PC-3 (cell line): ENCODE results near the gene COPZ1. TPM values are rescaled to one million over a fixed set of nuclear protein-coding genes. Genes with fewer than 3 reads are reported as not detected.
"Not testable (repeated sequence)": the region's sequence is repeated elsewhere in the genome, so short reads cannot be mapped to it uniquely, and the experiment has no call there.

Source experiments
- ATAC-seq: fragments of 200-7000 bp; cut with Tn5 transposase; 2 replicates; pipeline ENCODE4 v1.9.1; 2020; ENCODE audit warnings: mild to moderate bottlenecking, moderate library complexity
- BruUV-seq: library from RNA; stranded (reverse); fragments of 400-500 nt; replicated peaks from 2 replicates; lab custom pipeline; 2021; lab: Mats Ljungman, UMichigan
- CTCF ChIA-PET: fragments of 300-600 bp; sonication (Branson Sonifier 250); formaldehyde crosslinking; loops from one replicate; lab custom pipeline; 2022; ENCODE audit warnings: antibody characterized with exemption; lab: Charles Lee
- POLR2A ChIA-PET: fragments of 300-600 bp; sonication (Branson Sonifier 250); formaldehyde crosslinking; loops from one replicate; lab custom pipeline; 2022; ENCODE audit warnings: antibody characterized with exemption; ENCODE audit not compliant: unreplicated experiment; lab: Charles Lee
- DNase-seq: peaks from one replicate; pipeline ENCODE4 v3.0.0-alpha.2; 2015
- H2AFZ ChIP-seq: fragments of 300-600 bp; sonication (generic); 2 replicates; pipeline ENCODE4 v1.6.0; 2016; ENCODE audit warnings: antibody characterized with exemption, low read length
- H3F3A ChIP-seq: fragments of 300-600 bp; sonication (generic); one replicate; pipeline ENCODE4 v1.6.0; 2017; ENCODE audit warnings: antibody characterized with exemption, low read length, control low read depth, mild to moderate bottlenecking; ENCODE audit not compliant: unreplicated experiment
- H3K27ac ChIP-seq: fragments of 300-600 bp; sonication (generic); 2 replicates; pipeline ENCODE4 v1.5.1; 2016; ENCODE audit warnings: mild to moderate bottlenecking, low read length
- H3K27me3 ChIP-seq: fragments of 300-600 bp; sonication (generic); 2 replicates; pipeline ENCODE4 v1.6.1; 2016; ENCODE audit warnings: low read length, mixed read lengths
- H3K36me3 ChIP-seq: fragments of 300-600 bp; sonication (generic); 2 replicates; pipeline ENCODE4 v1.6.1; 2016; ENCODE audit warnings: low read depth, mixed run types, low read length, mixed read lengths
- H3K4me1 ChIP-seq: fragments of 300-600 bp; sonication (generic); 2 replicates; pipeline ENCODE4 v1.5.1; 2016; ENCODE audit warnings: low read length; ENCODE audit not compliant: insufficient read depth
- H3K4me2 ChIP-seq: fragments of 300-600 bp; sonication (generic); 2 replicates; pipeline ENCODE4 v1.6.0; 2016; ENCODE audit warnings: low read length
- H3K4me3 ChIP-seq: fragments of 300-600 bp; sonication (generic); 2 replicates; pipeline ENCODE4 v1.5.1; 2016; ENCODE audit warnings: mild to moderate bottlenecking, low read length, mixed read lengths
- H3K79me2 ChIP-seq: fragments of 300-600 bp; sonication (generic); 2 replicates; pipeline ENCODE4 v1.6.1; 2017; ENCODE audit warnings: low read length, mixed read lengths
- H3K9ac ChIP-seq: fragments of 300-600 bp; sonication (generic); 2 replicates; pipeline ENCODE4 v1.6.0; 2016; ENCODE audit warnings: mild to moderate bottlenecking, low read length
- H3K9me2 ChIP-seq: fragments of 300-600 bp; sonication (generic); replicated peaks from 2 replicates; pipeline ENCODE4 v1.6.1; 2016; ENCODE audit warnings: mixed run types, low read length, mixed read lengths
- H3K9me3 ChIP-seq: fragments of 300-600 bp; sonication (generic); 2 replicates; pipeline ENCODE4 v1.6.1; 2016; ENCODE audit warnings: low read length, mixed read lengths
- H4K20me1 ChIP-seq: fragments of 300-600 bp; sonication (generic); 2 replicates; pipeline ENCODE4 v1.6.1; 2016; ENCODE audit warnings: low read length, mixed read lengths
- CTCF ChIP-seq: fragments of 300-600 bp; sonication (generic); conservative IDR thresholded peaks from 2 replicates; pipeline ENCODE4 v1.5.1; 2017; ENCODE audit warnings: antibody characterized with exemption, low read depth, mild to moderate bottlenecking, low read length
- EZH2 ChIP-seq: fragments of 300-600 bp; sonication (generic); IDR thresholded peaks from one replicate; pipeline ENCODE4 v1.6.1; 2017; ENCODE audit warnings: antibody characterized with exemption, mild to moderate bottlenecking, low read length; ENCODE audit not compliant: unreplicated experiment
- EZH2phosphoT487 ChIP-seq: fragments of 300-600 bp; sonication (generic); IDR thresholded peaks from 2 replicates; pipeline ENCODE4 v1.6.1; 2018; ENCODE audit warnings: mild to moderate bottlenecking, antibody characterized with exemption, low read length, borderline replicate concordance
- intact Hi-C: fragments of 100-400 bp; cut with micrococcal nuclease; formaldehyde crosslinking; loops from 2 replicates; pipeline ENCODE4 v1.9.0; 2023
- total RNA-seq: library from RNA; depleted of rRNA; stranded (reverse); fragments of >200 nt; gene quantifications from 2 replicates; pipeline ENCODE4 v1.2.3, GENCODE V29; 2014

Gene COPZ1
- total RNA-seq, 1 experiment from 2014 or later: 121 TPM

- Histone ChIP-seq H3K36me3 (peaks cover 55% of the 10 kb centered on the region), H3K9me2 (no peaks in the 10 kb centered on the region), H3K27ac (peak within 1 kb of the TSS; percentile 87), H3K4me3 (peak within 1 kb of the TSS; percentile 88), H3F3A (peaks cover 7% of the 10 kb centered on the region), H3K9ac (peak within 1 kb of the TSS; percentile 99), H3K27me3 (no peaks in the 10 kb centered on the region), H2AFZ (peak within 1 kb of the TSS; percentile 79), H3K79me2 (peaks cover 86% of the 10 kb centered on the region), H3K4me1 (peaks cover 31% of the 10 kb centered on the region), H4K20me1 (peaks cover 38% of the 10 kb centered on the region), H3K4me2 (peak within 1 kb of the TSS; percentile 91), H3K9me3 (no peaks in the 10 kb centered on the region)
- peak; percentile 86 for ATAC-seq
- no peak for TF ChIP-seq EZH2phosphoT487
- TF ChIP-seq CTCF: no peak
- no peak for TF ChIP-seq EZH2
- intact Hi-C loops: loop anchor here (1.0 kb wide), 2 partner anchors 44 to 79 kb away; no protein-coding TSS in a partner anchor
- no TSS peak for BruUV-seq
- DNase-seq: peak; percentile 99
- CTCF ChIA-PET: interaction anchor here (0.6 to 1.8 kb wide), 2 partner anchors 28 to 45 kb away, joined by 6 to 7 read pairs; partner anchors contain the start of gene COPZ1
- POLR2A ChIA-PET: interaction anchor here (0.5 to 1.9 kb wide), 4 partner anchors 22 to 263 kb away, joined by 3 to 40 read pairs (median 4); partner anchors contain the start of gene COPZ1
Observed at GRCh38 chr12:54279632-54280467, 45.1 kb upstream of the COPZ1 start, which contains the start of gene CBX5. TSS of gene CBX5 (minus strand) at chr12:54280122. CDS start at chr12:54257650, 22,472 bp downstream.

- H3K36me3 ChIP-seq: peaks cover 61% of the 10 kb centered on the region
- intact Hi-C loops: loop anchor here (1.0 kb wide), 2 partner anchors 44 to 79 kb away; no protein-coding TSS in a partner anchor
- peaks cover 85% of the 10 kb centered on the region for H3K79me2 ChIP-seq
- H3K27ac ChIP-seq: peak within 1 kb of the TSS; percentile 87
- H3K27me3 ChIP-seq: no peaks in the 10 kb centered on the region
- peaks cover 31% of the 10 kb centered on the region for H3K4me1 ChIP-seq
- H3K9ac ChIP-seq: peak within 1 kb of the TSS; percentile 99
- H3K4me2 ChIP-seq: peak within 1 kb of the TSS; percentile 91
- DNase-seq (peak; percentile 99), ATAC-seq (peak; percentile 85)
- TF ChIP-seq EZH2: no peak
- no peak for TF ChIP-seq EZH2phosphoT487
- no peak for TF ChIP-seq CTCF
- ChIA-PET CTCF (interaction anchor here (0.8 to 1.8 kb wide), 2 partner anchors 29 to 44 kb away, joined by 4 to 7 read pairs; partner anchors contain the start of gene COPZ1), POLR2A (interaction anchor here (0.5 to 1.9 kb wide), 3 partner anchors 21 to 263 kb away, joined by 3 to 40 read pairs (median 4); partner anchors contain the start of gene COPZ1)
- peak within 1 kb of the TSS; percentile 88 for H3K4me3 ChIP-seq
- H3F3A ChIP-seq: peaks cover 13% of the 10 kb centered on the region
- H4K20me1 ChIP-seq: peaks cover 45% of the 10 kb centered on the region
- TSS peak; percentile 53 for BruUV-seq
- H3K9me3 ChIP-seq: no peaks in the 10 kb centered on the region
- peak within 1 kb of the TSS; percentile 79 for H2AFZ ChIP-seq
- H3K9me2 ChIP-seq: no peaks in the 10 kb centered on the region
Observed at GRCh38 chr12:54280468-54281260, 44.3 kb upstream of the COPZ1 start, which contains the start of gene HNRNPA1. TSS of gene HNRNPA1 (plus strand) at chr12:54280726. CDS start at chr12:54280808, 82 bp downstream.

GRCh38 chr12:54281261-54281638 is 43.7 kb upstream of the COPZ1 start:
- BruUV-seq, POLR2A ChIA-PET, H3K9me2 ChIP-seq, H3K9me3 ChIP-seq, H3K27me3 ChIP-seq, H2AFZ ChIP-seq, ATAC-seq, DNase-seq, intact Hi-C loops: not testable (repeated sequence)
- Histone ChIP-seq H3K9ac (peak overlapping the region; percentile 99), H3F3A (peaks cover 19% of the 10 kb centered on the region), H3K4me1 (peaks cover 31% of the 10 kb centered on the region), H3K36me3 (peaks cover 67% of the 10 kb centered on the region), H4K20me1 (peaks cover 51% of the 10 kb centered on the region), H3K4me2 (peak overlapping the region; percentile 89), H3K4me3 (peak overlapping the region; percentile 88), H3K79me2 (peaks cover 79% of the 10 kb centered on the region), H3K27ac (peak overlapping the region; percentile 63)
- CTCF ChIA-PET: interaction anchor here (0.7 kb wide), 1 partner anchor 14 kb away, joined by 3 read pairs; no protein-coding TSS in a partner anchor

- H3F3A ChIP-seq: peaks cover 24% of the 10 kb centered on the region
- intact Hi-C loops, DNase-seq, H3K9me2 ChIP-seq, BruUV-seq, ATAC-seq, H2AFZ ChIP-seq, POLR2A ChIA-PET, H3K27me3 ChIP-seq, H3K9me3 ChIP-seq: not testable (repeated sequence)
- H3K27ac ChIP-seq: peak overlapping the region; percentile 63; the same call in 1 of the 2 replicates
- CTCF ChIA-PET: interaction anchor here (0.7 kb wide), 1 partner anchor 13 kb away, joined by 3 read pairs; no protein-coding TSS in a partner anchor
- peaks cover 29% of the 10 kb centered on the region for H3K4me1 ChIP-seq
- peaks cover 75% of the 10 kb centered on the region for H3K79me2 ChIP-seq
- peak overlapping the region; percentile 89 for H3K4me2 ChIP-seq
- H3K36me3 ChIP-seq: peaks cover 69% of the 10 kb centered on the region
- H4K20me1 ChIP-seq: peaks cover 55% of the 10 kb centered on the region
- H3K9ac ChIP-seq: peak overlapping the region; percentile 99
- peak overlapping the region; percentile 88 for H3K4me3 ChIP-seq
Observed at GRCh38 chr12:54281694-54282093, 43.2 kb upstream of the COPZ1 start.
